ENCODE data around the gene ACTA2.
A peak's percentile ranks its signal among the peaks of the same experiment; 100 is the strongest.

The ACTA2 gene

DNA sequence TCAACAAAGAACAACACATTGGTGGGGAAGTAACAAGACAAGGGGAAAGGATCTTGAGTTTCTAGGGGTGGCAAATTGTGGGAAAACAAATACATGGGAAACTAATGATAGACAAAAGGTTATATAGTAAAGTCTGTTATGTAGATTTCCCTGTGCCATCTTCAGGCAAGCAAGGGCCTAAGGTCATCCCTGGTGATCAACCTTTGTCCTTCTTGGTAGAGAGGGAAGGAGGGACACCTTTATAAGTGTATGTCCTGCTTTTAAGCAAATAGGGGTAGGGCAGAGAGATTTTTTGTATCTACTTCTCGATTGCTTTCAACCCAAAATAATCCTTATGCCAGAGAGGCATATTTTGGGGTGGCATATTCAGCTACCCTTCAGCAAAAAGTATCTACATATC lies 11.8 kb upstream of the ACTA2 start:
- TF ChIP-seq EZH2phosphoT487 (IDR thresholded peaks at IDR 0.05; ENCODE audit: low read length) (no peak), EZH2 (optimal IDR thresholded peaks at IDR 0.05; ENCODE audit: low read depth, low read length) (no peak)
- TF ChIP-seq, protein P1, sequence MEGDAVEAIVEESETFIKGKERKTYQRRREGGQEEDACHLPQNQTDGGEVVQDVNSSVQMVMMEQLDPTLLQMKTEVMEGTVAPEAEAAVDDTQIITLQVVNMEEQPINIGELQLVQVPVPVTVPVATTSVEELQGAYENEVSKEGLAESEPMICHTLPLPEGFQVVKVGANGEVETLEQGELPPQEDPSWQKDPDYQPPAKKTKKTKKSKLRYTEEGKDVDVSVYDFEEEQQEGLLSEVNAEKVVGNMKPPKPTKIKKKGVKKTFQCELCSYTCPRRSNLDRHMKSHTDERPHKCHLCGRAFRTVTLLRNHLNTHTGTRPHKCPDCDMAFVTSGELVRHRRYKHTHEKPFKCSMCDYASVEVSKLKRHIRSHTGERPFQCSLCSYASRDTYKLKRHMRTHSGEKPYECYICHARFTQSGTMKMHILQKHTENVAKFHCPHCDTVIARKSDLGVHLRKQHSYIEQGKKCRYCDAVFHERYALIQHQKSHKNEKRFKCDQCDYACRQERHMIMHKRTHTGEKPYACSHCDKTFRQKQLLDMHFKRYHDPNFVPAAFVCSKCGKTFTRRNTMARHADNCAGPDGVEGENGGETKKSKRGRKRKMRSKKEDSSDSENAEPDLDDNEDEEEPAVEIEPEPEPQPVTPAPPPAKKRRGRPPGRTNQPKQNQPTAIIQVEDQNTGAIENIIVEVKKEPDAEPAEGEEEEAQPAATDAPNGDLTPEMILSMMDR (IDR thresholded peaks at IDR 0.05; ENCODE audit: low read length) = no peak
- Histone ChIP-seq H3K4me1 (ENCODE audit: low read length) (peaks cover 10% of the 10 kb centered on the region; the same call in 1 of the 2 replicates), H3K9me3 (replicated peaks; ENCODE audit: insufficient read depth, low read length) (no peaks in the 10 kb centered on the region), H3K4me2 (ENCODE audit: low read depth, low read length) (no peak overlapping the region), H3K9me2 (replicated peaks; ENCODE audit: insufficient read depth, low read length) (no peaks in the 10 kb centered on the region), H3K27ac (ENCODE audit: low read length) (no peak overlapping the region), H3K27me3 (replicated peaks; ENCODE audit: insufficient read depth, low read length) (peaks cover 92% of the 10 kb centered on the region), H3K4me3 (ENCODE audit: low read length) (no peak overlapping the region), H2AFZ (ENCODE audit: low read length) (no peak overlapping the region), H3K79me2 (ENCODE audit: low read length) (no peaks in the 10 kb centered on the region), H3K36me3 (replicated peaks; ENCODE audit: insufficient read depth, low read length) (no peaks in the 10 kb centered on the region), H3F3A (ENCODE audit: insufficient read depth, low read length) (peaks cover 6% of the 10 kb centered on the region; the same call in 1 of the 2 replicates), H3K9ac (ENCODE audit: low read length) (no peak overlapping the region), H4K20me1 (ENCODE audit: insufficient read depth, low read length) (no peaks in the 10 kb centered on the region)
- DNase-seq = no peak

DNA sequence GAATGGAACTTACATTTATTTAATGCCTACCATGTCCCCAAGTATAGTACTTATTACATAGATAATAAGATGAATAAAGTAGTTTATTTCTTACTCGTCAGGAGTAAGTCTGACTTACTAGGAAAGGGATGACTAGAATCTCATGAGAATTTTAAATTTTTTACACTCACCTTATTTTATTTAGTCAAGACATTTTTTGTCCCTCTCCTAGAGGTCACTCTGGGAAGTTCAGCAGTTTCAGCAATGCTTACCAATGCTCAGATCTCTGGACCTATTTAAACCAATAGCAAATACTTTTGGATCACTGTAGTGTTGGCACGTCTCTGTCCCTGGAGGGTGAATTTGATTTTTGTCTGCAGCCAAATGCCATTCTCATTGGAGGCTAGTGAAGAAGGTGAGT lies 10.7 kb upstream of the ACTA2 start:
- peaks cover 10% of the 10 kb centered on the region; the same call in 1 of the 2 replicates for H3K4me1 ChIP-seq (ENCODE audit: low read length)
- H3K9ac ChIP-seq (ENCODE audit: low read length) = no peak overlapping the region
- H3K4me3 ChIP-seq (ENCODE audit: low read length) = no peak overlapping the region
- peaks cover 6% of the 10 kb centered on the region; the same call in 1 of the 2 replicates for H3F3A ChIP-seq (ENCODE audit: insufficient read depth, low read length)
- H3K9me3 ChIP-seq (replicated peaks; ENCODE audit: insufficient read depth, low read length) = no peaks in the 10 kb centered on the region
- no peak overlapping the region for H3K27ac ChIP-seq (ENCODE audit: low read length)
- no peaks in the 10 kb centered on the region for H3K9me2 ChIP-seq (replicated peaks; ENCODE audit: insufficient read depth, low read length)
- H3K27me3 ChIP-seq (replicated peaks; ENCODE audit: insufficient read depth, low read length) = peaks cover 92% of the 10 kb centered on the region
- H3K36me3 ChIP-seq (replicated peaks; ENCODE audit: insufficient read depth, low read length) = no peaks in the 10 kb centered on the region
- no peaks in the 10 kb centered on the region for H4K20me1 ChIP-seq (ENCODE audit: insufficient read depth, low read length)
- H2AFZ ChIP-seq (ENCODE audit: low read length) = no peak overlapping the region
- DNase-seq = no peak
- no peak for TF ChIP-seq EZH2phosphoT487 (IDR thresholded peaks at IDR 0.05; ENCODE audit: low read length)
- TF ChIP-seq, protein P1 (IDR thresholded peaks at IDR 0.05; ENCODE audit: low read length) = 0 out of 2 replicates have a peak, but pooled peaks have one; percentile 18
- H3K4me2 ChIP-seq (ENCODE audit: low read depth, low read length) = no peak overlapping the region
- no peaks in the 10 kb centered on the region for H3K79me2 ChIP-seq (ENCODE audit: low read length)

DNA sequence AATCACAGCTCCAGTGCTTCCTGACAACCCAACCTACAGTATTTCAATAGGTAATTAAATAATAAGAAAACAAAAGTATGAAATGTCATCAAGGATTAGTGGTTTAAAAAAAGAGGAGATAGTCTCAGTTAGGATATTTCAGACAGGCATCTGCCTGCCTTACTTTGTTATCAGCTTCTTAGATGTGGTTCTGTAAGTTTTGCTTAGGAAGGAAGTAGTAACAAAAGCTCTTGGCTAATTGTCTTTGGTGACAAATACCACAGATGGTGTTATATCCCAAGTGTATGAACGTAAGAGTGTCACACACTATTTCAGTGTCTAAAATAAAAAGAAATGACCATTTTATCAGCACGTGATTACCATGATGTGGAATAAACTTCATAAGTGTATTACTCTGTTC lies 9.8 kb upstream of the ACTA2 start:
- peaks cover 6% of the 10 kb centered on the region; the same call in 1 of the 2 replicates for H3F3A ChIP-seq (ENCODE audit: insufficient read depth, low read length)
- H3K27ac ChIP-seq (ENCODE audit: low read length) = no peak overlapping the region
- H3K9me2 ChIP-seq (replicated peaks; ENCODE audit: insufficient read depth, low read length) = no peaks in the 10 kb centered on the region
- no peaks in the 10 kb centered on the region for H3K36me3 ChIP-seq (replicated peaks; ENCODE audit: insufficient read depth, low read length)
- H3K4me1 ChIP-seq (ENCODE audit: low read length) = peaks cover 10% of the 10 kb centered on the region; the same call in 1 of the 2 replicates
- no peaks in the 10 kb centered on the region for H3K79me2 ChIP-seq (ENCODE audit: low read length)
- no peaks in the 10 kb centered on the region for H3K9me3 ChIP-seq (replicated peaks; ENCODE audit: insufficient read depth, low read length)
- H3K4me2 ChIP-seq (ENCODE audit: low read depth, low read length) = no peak overlapping the region
- no peak overlapping the region for H2AFZ ChIP-seq (ENCODE audit: low read length)
- peak; percentile 78 for DNase-seq
- peaks cover 92% of the 10 kb centered on the region for H3K27me3 ChIP-seq (replicated peaks; ENCODE audit: insufficient read depth, low read length)
- H4K20me1 ChIP-seq (ENCODE audit: insufficient read depth, low read length) = no peaks in the 10 kb centered on the region
- H3K4me3 ChIP-seq (ENCODE audit: low read length) = no peak overlapping the region
- no peak overlapping the region for H3K9ac ChIP-seq (ENCODE audit: low read length)
- peak; percentile 90; the same call in 1 of the 2 replicates for TF ChIP-seq EZH2phosphoT487 (IDR thresholded peaks at IDR 0.05; ENCODE audit: low read length)
- TF ChIP-seq, protein P1 (IDR thresholded peaks at IDR 0.05; ENCODE audit: low read length) = no peak

All from MM.1S (cell line).